Vagina (tissue), 2 donors: Measurements from ENCODE around the gene GRAMD1B. TPM values are rescaled to one million over a fixed set of nuclear protein-coding genes. Genes with fewer than 3 reads are reported as not detected.
A peak's percentile ranks its signal among the peaks of the same experiment; 100 is the strongest.

Experiments
- DNase-seq, 2 donors: peaks; one replicate each; pipeline ENCODE4 v3.0.0-alpha.2; 2017; ENCODE audit errors: extremely low spot score in 2 of 2
- H3K27ac ChIP-seq: fragments of 200-600 bp; sonication (generic); one replicate; pipeline ENCODE4 v1.5.1; 2019
- H3K27me3 ChIP-seq: fragments of 200-600 bp; sonication (generic); one replicate; pipeline ENCODE4 v1.5.1; 2019
- H3K36me3 ChIP-seq, 2 donors: fragments of 200-600 bp; sonication (generic); one replicate each; pipeline ENCODE4 v1.5.1; 2017 to 2019
- H3K4me1 ChIP-seq: fragments of 200-600 bp; sonication (generic); one replicate; pipeline ENCODE4 v1.5.1; 2019
- H3K4me3 ChIP-seq, 2 donors: fragments of 200-600 bp; sonication (generic); 1 replicate in 1 of 2; 2 replicates in 1 of 2; pipeline ENCODE4 v1.5.1; 2016 to 2019
- H3K9me3 ChIP-seq: fragments of 200-600 bp; sonication (generic); one replicate; pipeline ENCODE4 v1.5.1; 2019
- CTCF ChIP-seq, 3 experiments: fragments of 450-650 bp in 2 of 3; fragments of 200-600 bp in 1 of 3; sonication (generic) in 1 of 3; IDR thresholded peaks; one replicate each; pipeline ENCODE4 v1.5.1; 2017 to 2019; ENCODE audit warnings: antibody characterized with exemption in 3 of 3, mild to moderate bottlenecking in 2 of 3, moderate library complexity in 2 of 3
- POLR2A ChIP-seq, 2 donors: fragments of 450-650 bp; IDR thresholded peaks; one replicate each; pipeline ENCODE4 v1.6.1; 2017; ENCODE audit warnings: antibody characterized with exemption in 2 of 2, mild to moderate bottlenecking in 2 of 2, moderate library complexity in 2 of 2
- POLR2AphosphoS5 ChIP-seq, 2 donors: sonication (generic); formaldehyde crosslinking; IDR thresholded peaks; one replicate each; pipeline ENCODE4 v1.9.0; 2017; ENCODE audit warnings: antibody characterized with exemption in 2 of 2, mild to moderate bottlenecking in 2 of 2, low read depth in 1 of 2; ENCODE audit not compliant: insufficient read depth in 1 of 2
- intact Hi-C: fragments of 100-400 bp; cut with DNase I; formaldehyde crosslinking; loops from one replicate; pipeline ENCODE4 v1.15.1; 2023
- total RNA-seq: library from RNA; depleted of rRNA; stranded (reverse); fragments of >200 nt; gene quantifications from one replicate; pipeline ENCODE4 v1.2.3, GENCODE V29; 2016

The GRAMD1B gene
- total RNA-seq, 1 donor from 2014 or later = 4.9 TPM

GRCh38 chr11:123406441-123407129 lies 23.5 kb upstream of the GRAMD1B start:
- H3K4me1 ChIP-seq = no peaks in the 10 kb centered on the region
- TF ChIP-seq POLR2A (IDR thresholded peaks at IDR 0.05) (no peak), POLR2AphosphoS5 (IDR thresholded peaks at IDR 0.05; ENCODE audit: insufficient read depth in 1 of 2, low read depth in 1 of 2) (no peak), CTCF (IDR thresholded peaks at IDR 0.05) (no peak)
- H3K9me3 ChIP-seq = no peaks in the 10 kb centered on the region
- H3K27me3 ChIP-seq = no peaks in the 10 kb centered on the region
- H3K27ac ChIP-seq = no peak overlapping the region
- intact Hi-C loops = no loop called here
- no peak for DNase-seq
- H3K36me3 ChIP-seq = no peaks in the 10 kb centered on the region
- H3K4me3 ChIP-seq = no peak overlapping the region

GRCh38 chr11:123407130-123407995 lies 22.7 kb upstream of the GRAMD1B start:
- no peak for DNase-seq
- intact Hi-C loops = no loop called here
- Histone ChIP-seq H3K9me3 (no peaks in the 10 kb centered on the region), H3K4me1 (no peaks in the 10 kb centered on the region), H3K36me3 (no peaks in the 10 kb centered on the region), H3K27me3 (no peaks in the 10 kb centered on the region), H3K27ac (no peak overlapping the region), H3K4me3 (no peak overlapping the region)
- TF ChIP-seq CTCF (IDR thresholded peaks at IDR 0.05) (peak; percentile 26 to 49 (median 34)), POLR2A (IDR thresholded peaks at IDR 0.05) (no peak)

DNA sequence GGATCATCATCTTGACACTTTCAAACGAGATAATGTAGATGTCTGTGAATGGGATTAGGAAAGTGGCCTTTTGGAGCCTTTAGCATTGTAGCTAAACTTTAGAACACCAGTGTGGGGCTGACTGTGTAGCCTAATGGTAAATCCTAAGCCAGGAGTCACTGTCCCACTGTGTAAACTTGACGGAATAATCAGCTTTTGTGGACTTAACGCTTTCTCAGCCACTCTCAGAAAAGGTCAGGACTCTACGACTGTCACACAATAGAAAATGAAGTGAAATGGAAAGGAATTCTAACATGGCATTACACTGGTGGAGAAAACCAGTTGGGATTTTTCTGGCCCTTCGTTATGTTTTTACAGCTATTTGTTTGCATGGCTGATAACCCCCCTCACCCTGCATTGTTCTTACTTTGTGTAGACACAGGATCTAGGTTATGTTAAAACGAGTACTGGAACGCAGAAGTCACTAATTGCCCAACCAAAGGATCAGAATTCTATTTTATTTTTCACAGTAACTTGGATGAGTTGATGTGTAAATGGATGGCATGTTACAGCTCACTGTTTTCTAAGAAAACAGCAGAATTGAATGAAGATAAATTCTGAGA lies 22.0 kb upstream of the GRAMD1B start:
- no peak for TF ChIP-seq POLR2A (IDR thresholded peaks at IDR 0.05)
- no peak for TF ChIP-seq CTCF (IDR thresholded peaks at IDR 0.05)
- no peak for TF ChIP-seq POLR2AphosphoS5 (IDR thresholded peaks at IDR 0.05; ENCODE audit: insufficient read depth in 1 of 2, low read depth in 1 of 2)
- intact Hi-C loops = no loop called here
- Histone ChIP-seq H3K9me3 (no peaks in the 10 kb centered on the region), H3K4me1 (no peaks in the 10 kb centered on the region), H3K4me3 (no peak overlapping the region), H3K36me3 (no peaks in the 10 kb centered on the region), H3K27ac (no peak overlapping the region), H3K27me3 (no peaks in the 10 kb centered on the region)
- no peak for DNase-seq

- no peak overlapping the region for H3K27ac ChIP-seq
- H3K4me1 ChIP-seq = no peaks in the 10 kb centered on the region
- no peaks in the 10 kb centered on the region for H3K36me3 ChIP-seq
- H3K4me3 ChIP-seq = no peak overlapping the region
- H3K27me3 ChIP-seq = no peaks in the 10 kb centered on the region
- H3K9me3 ChIP-seq = no peaks in the 10 kb centered on the region
- intact Hi-C loops = no loop called here
- no peak for TF ChIP-seq POLR2AphosphoS5 (IDR thresholded peaks at IDR 0.05; ENCODE audit: insufficient read depth in 1 of 2, low read depth in 1 of 2)
- TF ChIP-seq CTCF (IDR thresholded peaks at IDR 0.05) = no peak
- no peak for TF ChIP-seq POLR2A (IDR thresholded peaks at IDR 0.05)
- no peak for DNase-seq
Observed at GRCh38 chr11:123408619-123409455, 21.2 kb upstream of the GRAMD1B start.
